ENCODE data around the gene NBPF6. TPM values are rescaled to one million over a fixed set of nuclear protein-coding genes. Genes with fewer than 3 reads are reported as not detected.
"Not testable (repeated sequence)": the region's sequence is repeated elsewhere in the genome, so short reads cannot be mapped to it uniquely, and the experiment has no call there.

NBPF6 gene
- total RNA-seq, 1 donor from 2014 or later: not detected

- DNase-seq (ENCODE audit: extremely low spot score, unreplicated experiment): no peak
- TF ChIP-seq CTCF (conservative IDR thresholded peaks at IDR 0.05): peak; percentile 94
- H3K27me3 Mint-ChIP-seq: no peaks in the 10 kb centered on the region
- no peak overlapping the region for H3K27ac Mint-ChIP-seq
- H3K36me3 Mint-ChIP-seq: no peaks in the 10 kb centered on the region
- no peaks in the 10 kb centered on the region for H3K4me1 Mint-ChIP-seq (ENCODE audit: unreplicated experiment)
- no peak overlapping the region for H3K4me3 Mint-ChIP-seq
- no peaks in the 10 kb centered on the region for H3K9me3 Mint-ChIP-seq
Observed at GRCh38 chr1:108512239-108513043, 62.3 kb downstream of the NBPF6 start.

GRCh38 chr1:108513044-108513415, 62.9 kb downstream of the NBPF6 start:
- TF ChIP-seq CTCF (conservative IDR thresholded peaks at IDR 0.05): no peak
- H3K4me1 Mint-ChIP-seq (ENCODE audit: unreplicated experiment): no peaks in the 10 kb centered on the region
- H3K27me3 Mint-ChIP-seq: no peaks in the 10 kb centered on the region
- no peaks in the 10 kb centered on the region for H3K9me3 Mint-ChIP-seq
- H3K36me3 Mint-ChIP-seq: no peaks in the 10 kb centered on the region
- DNase-seq (ENCODE audit: extremely low spot score, unreplicated experiment): no peak
- H3K4me3 Mint-ChIP-seq: no peak overlapping the region
- H3K27ac Mint-ChIP-seq: no peak overlapping the region

GRCh38 chr1:108513914-108514313, 63.8 kb downstream of the NBPF6 start:
- H3K27me3 Mint-ChIP-seq; H3K36me3 Mint-ChIP-seq; DNase-seq (ENCODE audit: extremely low spot score, unreplicated experiment); H3K4me1 Mint-ChIP-seq (ENCODE audit: unreplicated experiment); H3K27ac Mint-ChIP-seq; H3K9me3 Mint-ChIP-seq; H3K4me3 Mint-ChIP-seq: not testable (repeated sequence)

- H3K9me3 Mint-ChIP-seq; H3K4me1 Mint-ChIP-seq (ENCODE audit: unreplicated experiment); H3K36me3 Mint-ChIP-seq; H3K27ac Mint-ChIP-seq; H3K27me3 Mint-ChIP-seq; DNase-seq (ENCODE audit: extremely low spot score, unreplicated experiment); H3K4me3 Mint-ChIP-seq: not testable (repeated sequence)
Observed at GRCh38 chr1:108517301-108517897, 67.3 kb downstream of the NBPF6 start.

Other genes starting within 250 kb of the NBPF6 start
- gene SLC25A24, start 250.0 kb upstream of the NBPF6 start, total RNA-seq (ENCODE audit: low replicate concordance): 43.3 and 46.6 TPM in 2 replicates
- 0.10 TPM in 1 of 2 replicates, not detected in the other for gene NBPF4, start 206.3 kb upstream of the NBPF6 start, total RNA-seq (ENCODE audit: low replicate concordance)
- gene EEIG2, start 109.8 kb downstream of the NBPF6 start, total RNA-seq (ENCODE audit: low replicate concordance): 8.9 and 11.2 TPM in 2 replicates
- gene HENMT1, start 210.8 kb downstream of the NBPF6 start, total RNA-seq (ENCODE audit: low replicate concordance): 6.9 and 11.5 TPM in 2 replicates
- gene PRPF38B, start 242.0 kb downstream of the NBPF6 start, total RNA-seq (ENCODE audit: low replicate concordance): 37.3 and 45.6 TPM in 2 replicates

All from type B pancreatic cell (in vitro differentiated cells).